ENCODE data around the gene GDF15. TPM values are rescaled to one million over a fixed set of nuclear protein-coding genes. Genes with fewer than 3 reads are reported as not detected.

The GDF15 gene
- total RNA-seq (100 to 1,000 TPM in 2 of 6 donors, 10 to 100 TPM in 4; 33.3 to 277 (median 43.5) TPM), polyA plus RNA-seq (10 to 100 TPM; 28.1 to 57.7 TPM)

GRCh38 chr19:18385675-18386542 is at the start of gene GDF15:
Gene GDF15 (plus strand): TSS chr19:18386158. CDS start chr19:18386190, 32 bp downstream.
- intact Hi-C loops (cut with DNase I) = no loop called here
- H3K9me3 ChIP-seq = no peaks in the 10 kb centered on the region
- FAIRE-seq = no peak
- peak within 1 kb of the TSS; percentile 48 to 82 (median 70) for H3K27ac ChIP-seq
- H3K4me3 ChIP-seq = peak within 1 kb of the TSS; percentile 36 to 86 (median 52)
- no peaks in the 10 kb centered on the region for H3K27me3 ChIP-seq
- peak; percentile 93 to 98 (median 95) for DNase-seq
- ATAC-seq = peak; percentile 70 to 83 (median 82)
- 14 to 18% methylated on average over 32 to 33 of the region's 33 CpGs for WGBS, 2 donors
- peaks cover 0 to 18% (median 0%) of the 10 kb centered on the region in 3 donors for H3K36me3 ChIP-seq
- H3K4me1 ChIP-seq = peaks cover 7 to 20% (median 10%) of the 10 kb centered on the region in 3 donors
- peak; percentile 41 to 69 (median 60) for TF ChIP-seq CTCF (IDR thresholded peaks at IDR 0.05)

GRCh38 chr19:18338541-18338940 is 47.4 kb upstream of the GDF15 start:
- H3K27me3 ChIP-seq = no peaks in the 10 kb centered on the region
- no peaks in the 10 kb centered on the region for H3K36me3 ChIP-seq
- DNase-seq (no peak), FAIRE-seq (no peak), ATAC-seq (peak in 1 of 4 donors; percentile 5)
- no peak for TF ChIP-seq CTCF (IDR thresholded peaks at IDR 0.05)
- 26 to 38% methylated on average over 9 of the region's 9 CpGs for WGBS, 2 donors
- intact Hi-C loops (cut with DNase I) = no loop called here
- peak overlapping the region in 1 of 4 donors; percentile 44 for H3K27ac ChIP-seq
- no peak overlapping the region for H3K4me3 ChIP-seq
- H3K9me3 ChIP-seq = no peaks in the 10 kb centered on the region
- peaks cover 0 to 6% (median 0%) of the 10 kb centered on the region in 3 donors for H3K4me1 ChIP-seq

- DNase-seq (no peak), FAIRE-seq (no peak), ATAC-seq (peak in 3 of 4 donors; percentile 9 to 19 (median 10))
- Histone ChIP-seq H3K27me3 (no peaks in the 10 kb centered on the region), H3K4me3 (peak overlapping the region in 2 of 4 donors; percentile 91 to 97), H3K36me3 (no peaks in the 10 kb centered on the region), H3K4me1 (peaks cover 0 to 6% (median 0%) of the 10 kb centered on the region in 3 donors), H3K9me3 (no peaks in the 10 kb centered on the region), H3K27ac (peak overlapping the region in 1 of 4 donors; percentile 85)
- intact Hi-C loops (cut with DNase I) = no loop called here
- WGBS, 2 donors = 42 to 52% methylated on average over 6 of the region's 6 CpGs
- no peak for TF ChIP-seq CTCF (IDR thresholded peaks at IDR 0.05)
These were observed 46.2 kb upstream of the GDF15 start for GRCh38 chr19:18339723-18340122.

- intact Hi-C loops (cut with DNase I) = no loop called here
- Histone ChIP-seq H3K36me3 (no peaks in the 10 kb centered on the region), H3K27me3 (no peaks in the 10 kb centered on the region), H3K9me3 (no peaks in the 10 kb centered on the region), H3K4me3 (peak within 1 kb of the TSS; percentile 87 to 97 (median 90)), H3K4me1 (peaks cover 0 to 6% (median 0%) of the 10 kb centered on the region in 3 donors), H3K27ac (peak within 1 kb of the TSS; percentile 79 to 88 (median 82))
- WGBS, 2 donors = 4 to 5% methylated on average over 52 to 69 of the region's 69 CpGs
- TF ChIP-seq CTCF (IDR thresholded peaks at IDR 0.05) = no peak
- peak; percentile 83 to 91 (median 87) for ATAC-seq
- peak; percentile 65 to 90 (median 76) for DNase-seq
- no peak for FAIRE-seq
These were observed 45.6 kb upstream of the GDF15 start, which contains the start of gene PGPEP1 for GRCh38 chr19:18340190-18340989. Gene PGPEP1 (plus strand): TSS chr19:18340598. CDS start chr19:18340682, 84 bp downstream.
